Measurements from ENCODE around the gene NTN5.

The NTN5 gene

GRCh38 chr19:48642862-48643261, 30.0 kb downstream of the NTN5 start:
- H2AFZ ChIP-seq (ENCODE audit: low read length): no peak overlapping the region
- peaks cover 18% of the 10 kb centered on the region for H3K4me1 ChIP-seq (ENCODE audit: insufficient read depth, low read length, severe bottlenecking)
- no peaks in the 10 kb centered on the region for H3K9me2 ChIP-seq (ENCODE audit: low read depth, low read length)
- no peak overlapping the region for H3K4me3 ChIP-seq (ENCODE audit: low read depth, low read length, poor library complexity, severe bottlenecking)
- H3F3A ChIP-seq (ENCODE audit: insufficient read depth, low read length): no peaks in the 10 kb centered on the region
- H3K27ac ChIP-seq (ENCODE audit: low read depth, low read length, poor library complexity, severe bottlenecking): no peak overlapping the region
- no peaks in the 10 kb centered on the region for H3K79me2 ChIP-seq (ENCODE audit: insufficient read depth, low read length)
- no peaks in the 10 kb centered on the region for H3K36me3 ChIP-seq (ENCODE audit: insufficient read depth, low read length)
- no peaks in the 10 kb centered on the region for H3K9me3 ChIP-seq (ENCODE audit: low read length)
- no peaks in the 10 kb centered on the region for H3K27me3 ChIP-seq (ENCODE audit: insufficient read depth, low read length)
- H3K9ac ChIP-seq (ENCODE audit: low read length): no peak overlapping the region
- TF ChIP-seq EZH2 (IDR thresholded peaks at IDR 0.05; ENCODE audit: borderline replicate concordance, low read length) (no peak), CTCF (IDR thresholded peaks at IDR 0.05; ENCODE audit: low read length) (no peak)
- no peaks in the 10 kb centered on the region for H4K20me1 ChIP-seq (ENCODE audit: insufficient read depth, low read length)
- no peak overlapping the region for H3K4me2 ChIP-seq (ENCODE audit: low read length)

GRCh38 chr19:48641850-48642249, 31.0 kb downstream of the NTN5 start:
- Histone ChIP-seq H3K79me2 (ENCODE audit: insufficient read depth, low read length) (no peaks in the 10 kb centered on the region), H4K20me1 (ENCODE audit: insufficient read depth, low read length) (no peaks in the 10 kb centered on the region), H3K9ac (ENCODE audit: low read length) (no peak overlapping the region), H3K4me2 (ENCODE audit: low read length) (no peak overlapping the region), H3K4me1 (ENCODE audit: insufficient read depth, low read length, severe bottlenecking) (peaks cover 22% of the 10 kb centered on the region), H3K9me2 (ENCODE audit: low read depth, low read length) (no peaks in the 10 kb centered on the region), H3K4me3 (ENCODE audit: low read depth, low read length, poor library complexity, severe bottlenecking) (no peak overlapping the region), H2AFZ (ENCODE audit: low read length) (no peak overlapping the region), H3K9me3 (ENCODE audit: low read length) (no peaks in the 10 kb centered on the region), H3K36me3 (ENCODE audit: insufficient read depth, low read length) (no peaks in the 10 kb centered on the region), H3F3A (ENCODE audit: insufficient read depth, low read length) (no peaks in the 10 kb centered on the region), H3K27me3 (ENCODE audit: insufficient read depth, low read length) (no peaks in the 10 kb centered on the region), H3K27ac (ENCODE audit: low read depth, low read length, poor library complexity, severe bottlenecking) (no peak overlapping the region)
- TF ChIP-seq EZH2 (IDR thresholded peaks at IDR 0.05; ENCODE audit: borderline replicate concordance, low read length): no peak
- TF ChIP-seq CTCF (IDR thresholded peaks at IDR 0.05; ENCODE audit: low read length): no peak

- H3K79me2 ChIP-seq (ENCODE audit: insufficient read depth, low read length): no peaks in the 10 kb centered on the region
- no peak overlapping the region for H3K4me3 ChIP-seq (ENCODE audit: low read depth, low read length, poor library complexity, severe bottlenecking)
- no peaks in the 10 kb centered on the region for H3K9me2 ChIP-seq (ENCODE audit: low read depth, low read length)
- 0 out of 2 replicates have a peak, but pooled peaks cover 4% of the 10 kb centered on the region for H3F3A ChIP-seq (ENCODE audit: insufficient read depth, low read length)
- no peak overlapping the region for H2AFZ ChIP-seq (ENCODE audit: low read length)
- no peak overlapping the region for H3K4me2 ChIP-seq (ENCODE audit: low read length)
- H3K9ac ChIP-seq (ENCODE audit: low read length): no peak overlapping the region
- no peaks in the 10 kb centered on the region for H3K36me3 ChIP-seq (ENCODE audit: insufficient read depth, low read length)
- H3K27me3 ChIP-seq (ENCODE audit: insufficient read depth, low read length): no peaks in the 10 kb centered on the region
- no peak for TF ChIP-seq CTCF (IDR thresholded peaks at IDR 0.05; ENCODE audit: low read length)
- TF ChIP-seq EZH2 (IDR thresholded peaks at IDR 0.05; ENCODE audit: borderline replicate concordance, low read length): no peak
- H4K20me1 ChIP-seq (ENCODE audit: insufficient read depth, low read length): no peaks in the 10 kb centered on the region
- H3K9me3 ChIP-seq (ENCODE audit: low read length): no peaks in the 10 kb centered on the region
- no peak overlapping the region for H3K27ac ChIP-seq (ENCODE audit: low read depth, low read length, poor library complexity, severe bottlenecking)
- peaks cover 32% of the 10 kb centered on the region for H3K4me1 ChIP-seq (ENCODE audit: insufficient read depth, low read length, severe bottlenecking)
Observed at GRCh38 chr19:48639483-48640375, 33.1 kb downstream of the NTN5 start.
